DOHH2 (cell line): ENCODE measurements around the gene PPP2R2C.

Experiments used
- H3F3A ChIP-seq: fragments of 200-600 bp; sonication (generic), shearing (Covaris generic); 2 replicates; pipeline ENCODE4 v1.6.0; 2016; ENCODE audit warnings: antibody characterized with exemption, mild to moderate bottlenecking; ENCODE audit not compliant: control insufficient read depth, insufficient read depth
- H3K27ac ChIP-seq: fragments of 200-600 bp; sonication (generic); 2 replicates; pipeline ENCODE4 v1.5.1; 2014; ENCODE audit warnings: low read depth, mild to moderate bottlenecking, low read length, moderate library complexity
- H3K27me3 ChIP-seq: fragments of 200-600 bp; sonication (generic); 2 replicates; pipeline ENCODE4 v1.6.1; 2014; ENCODE audit warnings: mild to moderate bottlenecking, low read length, mixed read lengths; ENCODE audit not compliant: control insufficient read depth
- H3K36me3 ChIP-seq: fragments of 200-600 bp; sonication (generic); 2 replicates; pipeline ENCODE4 v1.6.1; 2014; ENCODE audit warnings: mild to moderate bottlenecking, low read length, moderate library complexity, mixed read lengths; ENCODE audit not compliant: control insufficient read depth
- H3K4me1 ChIP-seq: fragments of 200-600 bp; sonication (generic); 2 replicates; pipeline ENCODE4 v1.6.1; 2014; ENCODE audit warnings: mild to moderate bottlenecking, low read length, mixed read lengths; ENCODE audit not compliant: control insufficient read depth
- H3K4me2 ChIP-seq: fragments of 200-600 bp; sonication (generic); 2 replicates; pipeline ENCODE4 v1.6.0; 2014; ENCODE audit warnings: mild to moderate bottlenecking, low read length, moderate library complexity
- H3K4me3 ChIP-seq: fragments of 200-600 bp; sonication (generic); 2 replicates; pipeline ENCODE4 v1.5.1; 2014; ENCODE audit warnings: mild to moderate bottlenecking, low read length, mixed read lengths
- H3K79me2 ChIP-seq: fragments of 200-600 bp; sonication (generic); 2 replicates; pipeline ENCODE4 v1.6.1; 2014; ENCODE audit warnings: mild to moderate bottlenecking, low read length, mixed read lengths; ENCODE audit not compliant: control insufficient read depth
- H3K9me2 ChIP-seq: fragments of 200-600 bp; sonication (generic); replicated peaks from 2 replicates; pipeline ENCODE4 v1.6.1; 2014; ENCODE audit warnings: mild to moderate bottlenecking, low read length, mixed read lengths; ENCODE audit not compliant: control insufficient read depth
- H3K9me3 ChIP-seq: fragments of 200-600 bp; sonication (generic); 2 replicates; pipeline ENCODE4 v1.6.1; 2014; ENCODE audit warnings: antibody characterized with exemption, low read length, mixed read lengths; ENCODE audit not compliant: control insufficient read depth, insufficient read depth
- H4K20me1 ChIP-seq: fragments of 200-600 bp; sonication (generic); 2 replicates; pipeline ENCODE4 v1.6.0; 2014; ENCODE audit warnings: low read depth, mild to moderate bottlenecking, antibody characterized with exemption, low read length, moderate library complexity; ENCODE audit not compliant: control insufficient read depth, insufficient read depth
- EZH2phosphoT487 ChIP-seq: fragments of 200-600 bp; sonication (generic); IDR thresholded peaks from 2 replicates; pipeline ENCODE4 v1.6.1; 2017; ENCODE audit warnings: borderline replicate concordance, mild to moderate bottlenecking, antibody characterized with exemption, low read length, moderate library complexity, mixed read lengths
- TF ChIP-seq, protein P1 (sequence below): fragments of 200-600 bp; sonication (generic); IDR thresholded peaks from one replicate; pipeline ENCODE4 v1.5.1; 2014; ENCODE audit warnings: antibody characterized with exemption, mild to moderate bottlenecking, low read depth, low read length; ENCODE audit not compliant: poor library complexity, severe bottlenecking

PPP2R2C gene

DNA sequence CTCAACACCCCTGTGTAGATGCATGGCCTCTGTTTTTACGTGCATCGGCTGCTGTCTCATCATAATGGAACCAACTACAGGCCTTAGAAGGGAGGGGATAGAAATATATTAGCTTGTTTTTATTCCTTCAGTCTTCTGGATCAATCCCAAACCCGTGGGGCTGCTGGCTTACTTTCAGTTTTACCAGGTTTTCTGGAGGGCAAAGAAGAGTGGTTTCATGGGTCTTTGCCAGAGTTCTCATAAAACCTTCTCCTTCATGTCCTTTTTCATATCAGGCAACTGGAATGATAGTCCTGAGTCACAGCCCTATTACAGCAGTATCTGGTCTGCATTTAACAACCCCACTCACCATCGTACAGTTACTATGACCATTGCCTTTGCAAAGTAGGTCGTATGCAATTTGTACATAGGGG is 34.6 kb downstream of the PPP2R2C start:
- no peak overlapping the region for H3K4me2 ChIP-seq
- no peaks in the 10 kb centered on the region for H3F3A ChIP-seq
- no peak overlapping the region for H3K27ac ChIP-seq
- H4K20me1 ChIP-seq = no peaks in the 10 kb centered on the region
- H3K27me3 ChIP-seq = no peaks in the 10 kb centered on the region
- no peaks in the 10 kb centered on the region for H3K4me1 ChIP-seq
- no peaks in the 10 kb centered on the region for H3K79me2 ChIP-seq
- no peaks in the 10 kb centered on the region for H3K36me3 ChIP-seq
- TF ChIP-seq, protein P1, sequence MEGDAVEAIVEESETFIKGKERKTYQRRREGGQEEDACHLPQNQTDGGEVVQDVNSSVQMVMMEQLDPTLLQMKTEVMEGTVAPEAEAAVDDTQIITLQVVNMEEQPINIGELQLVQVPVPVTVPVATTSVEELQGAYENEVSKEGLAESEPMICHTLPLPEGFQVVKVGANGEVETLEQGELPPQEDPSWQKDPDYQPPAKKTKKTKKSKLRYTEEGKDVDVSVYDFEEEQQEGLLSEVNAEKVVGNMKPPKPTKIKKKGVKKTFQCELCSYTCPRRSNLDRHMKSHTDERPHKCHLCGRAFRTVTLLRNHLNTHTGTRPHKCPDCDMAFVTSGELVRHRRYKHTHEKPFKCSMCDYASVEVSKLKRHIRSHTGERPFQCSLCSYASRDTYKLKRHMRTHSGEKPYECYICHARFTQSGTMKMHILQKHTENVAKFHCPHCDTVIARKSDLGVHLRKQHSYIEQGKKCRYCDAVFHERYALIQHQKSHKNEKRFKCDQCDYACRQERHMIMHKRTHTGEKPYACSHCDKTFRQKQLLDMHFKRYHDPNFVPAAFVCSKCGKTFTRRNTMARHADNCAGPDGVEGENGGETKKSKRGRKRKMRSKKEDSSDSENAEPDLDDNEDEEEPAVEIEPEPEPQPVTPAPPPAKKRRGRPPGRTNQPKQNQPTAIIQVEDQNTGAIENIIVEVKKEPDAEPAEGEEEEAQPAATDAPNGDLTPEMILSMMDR = no peak
- TF ChIP-seq EZH2phosphoT487 = no peak
- H3K9me2 ChIP-seq = no peaks in the 10 kb centered on the region
- H3K4me3 ChIP-seq = no peak overlapping the region
- H3K9me3 ChIP-seq = no peaks in the 10 kb centered on the region

DNA sequence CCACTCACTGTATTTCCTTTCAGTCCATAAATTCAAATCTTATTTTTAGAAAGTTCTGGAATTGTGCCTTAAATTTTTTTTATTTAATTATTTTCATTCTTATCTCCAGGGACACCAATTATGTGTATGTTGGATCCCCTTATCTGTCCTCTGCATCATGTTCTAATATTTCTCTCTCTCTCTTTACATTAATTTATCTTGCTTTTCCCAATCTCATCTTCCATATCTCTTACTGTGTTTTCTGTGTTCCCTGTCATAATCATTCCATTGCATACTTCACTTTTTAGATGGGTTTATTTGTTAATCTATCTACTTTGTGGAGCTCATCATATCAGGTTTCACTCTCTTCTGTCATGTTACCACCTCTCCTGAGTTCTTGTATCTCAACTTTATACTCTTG is 37.4 kb downstream of the PPP2R2C start:
- Histone ChIP-seq H4K20me1 (no peaks in the 10 kb centered on the region), H3K9me3 (no peaks in the 10 kb centered on the region), H3K4me2 (no peak overlapping the region), H3K9me2 (no peaks in the 10 kb centered on the region), H3F3A (no peaks in the 10 kb centered on the region), H3K4me3 (no peak overlapping the region), H3K4me1 (no peaks in the 10 kb centered on the region), H3K79me2 (no peaks in the 10 kb centered on the region), H3K36me3 (no peaks in the 10 kb centered on the region), H3K27me3 (no peaks in the 10 kb centered on the region), H3K27ac (no peak overlapping the region)
- TF ChIP-seq, protein P1 = no peak
- TF ChIP-seq EZH2phosphoT487 = no peak

DNA sequence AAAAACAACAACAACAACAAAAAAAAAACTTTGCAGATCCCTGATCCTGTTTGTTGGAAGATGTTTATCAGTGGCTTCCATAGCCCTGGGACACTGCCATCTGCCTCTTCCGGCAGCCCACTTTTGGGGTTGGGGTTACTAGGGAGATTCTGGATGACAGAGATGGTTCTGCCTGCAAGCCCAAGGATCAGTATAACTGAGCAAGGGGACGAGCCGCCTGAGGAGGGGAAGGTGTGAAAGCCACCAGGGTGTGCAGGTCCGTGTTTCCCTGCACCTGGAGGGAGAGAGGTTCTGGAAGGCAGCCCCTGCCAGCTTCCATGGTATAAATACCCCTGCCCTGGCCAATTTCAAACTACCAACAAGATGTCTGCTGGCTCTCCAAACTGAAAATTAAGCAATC is 41.5 kb downstream of the PPP2R2C start:
- no peaks in the 10 kb centered on the region for H3K4me1 ChIP-seq
- no peaks in the 10 kb centered on the region for H4K20me1 ChIP-seq
- TF ChIP-seq EZH2phosphoT487 = no peak
- TF ChIP-seq, protein P1 = no peak
- H3K27me3 ChIP-seq = no peaks in the 10 kb centered on the region
- H3K27ac ChIP-seq = no peak overlapping the region
- H3K36me3 ChIP-seq = no peaks in the 10 kb centered on the region
- H3F3A ChIP-seq = no peaks in the 10 kb centered on the region
- no peak overlapping the region for H3K4me3 ChIP-seq
- H3K9me2 ChIP-seq = no peaks in the 10 kb centered on the region
- H3K9me3 ChIP-seq = no peaks in the 10 kb centered on the region
- no peaks in the 10 kb centered on the region for H3K79me2 ChIP-seq
- no peak overlapping the region for H3K4me2 ChIP-seq
